Cardiac muscle cell (in vitro differentiated cells and primary cell): Measurements from ENCODE around the gene ASB4. TPM values are rescaled to one million over a fixed set of nuclear protein-coding genes. Genes with fewer than 3 reads are reported as not detected.
A peak's percentile ranks its signal among the peaks of the same experiment; 100 is the strongest.

Source experiments
- DNase-seq, 2 donors: peaks; one replicate each; pipeline versions ENCODE4 v3.0.0 to v3.0.0-alpha.2; 2010 to 2017; ENCODE audit warnings: low read depth in 1 of 2, low spot score in 1 of 2
- H3K27ac ChIP-seq: fragments of 200-600 bp; sonication (generic); 2 replicates; pipeline ENCODE4 v1.5.1; 2016
- H3K27me3 ChIP-seq: fragments of 200-600 bp; sonication (generic); 2 replicates; pipeline ENCODE4 v1.6.0; 2016; ENCODE audit warnings: control low read depth
- H3K36me3 ChIP-seq: fragments of 200-600 bp; sonication (generic); 2 replicates; pipeline ENCODE4 v1.5.1; 2016; ENCODE audit warnings: control low read depth
- H3K4me1 ChIP-seq: fragments of 200-600 bp; sonication (generic); 2 replicates; pipeline ENCODE4 v1.8.1; 2017; ENCODE audit warnings: low read depth, mild to moderate bottlenecking, mixed run types
- H3K4me3 ChIP-seq: fragments of 200-600 bp; sonication (generic); 2 replicates; pipeline ENCODE4 v1.5.1; 2016; ENCODE audit warnings: mild to moderate bottlenecking
- H3K9me3 ChIP-seq: fragments of 200-600 bp; sonication (generic); 2 replicates; pipeline ENCODE4 v1.5.1; 2017; ENCODE audit warnings: low read depth, mild to moderate bottlenecking, control low read depth
- CTCF ChIP-seq: IDR thresholded peaks from 2 replicates; pipeline ENCODE4 v1.5.1; 2012; ENCODE audit warnings: low read depth, mild to moderate bottlenecking, low read length
- polyA plus RNA-seq: library from polyadenylated mRNA; unstranded; fragments of >200 nt; fragmentation: Nextera tagmentation; extraction: Ambion mirVana; gene quantifications from 2 replicates; pipeline ENCODE4 v1.2.1, GENCODE V29; 2016
- total RNA-seq: library from RNA; depleted of rRNA; stranded (reverse); fragments of >200 nt; gene quantifications from 2 replicates; pipeline ENCODE4 v1.2.3, GENCODE V29; 2016

The ASB4 gene
- total and polyA plus RNA-seq, 2 experiments from 2014 or later: 0.13 TPM; not detected in 1

- H3K27me3 ChIP-seq: no peaks in the 10 kb centered on the region
- TF ChIP-seq CTCF: no peak
- no peak overlapping the region for H3K4me3 ChIP-seq
- H3K4me1 ChIP-seq: no peaks in the 10 kb centered on the region
- no peak for DNase-seq
- H3K27ac ChIP-seq: no peak overlapping the region
- no peaks in the 10 kb centered on the region for H3K36me3 ChIP-seq
- no peaks in the 10 kb centered on the region for H3K9me3 ChIP-seq
Observed at GRCh38 chr7:95469848-95470247, 15.9 kb upstream of the ASB4 start.

GRCh38 chr7:95470452-95470851, 15.3 kb upstream of the ASB4 start:
- no peak overlapping the region for H3K4me3 ChIP-seq
- TF ChIP-seq CTCF: no peak
- H3K27me3 ChIP-seq: no peaks in the 10 kb centered on the region
- no peak overlapping the region for H3K27ac ChIP-seq
- no peaks in the 10 kb centered on the region for H3K36me3 ChIP-seq
- no peaks in the 10 kb centered on the region for H3K4me1 ChIP-seq
- H3K9me3 ChIP-seq: no peaks in the 10 kb centered on the region
- peak in 1 of 2 donors; percentile 83 for DNase-seq

GRCh38 chr7:95471071-95471470, 14.7 kb upstream of the ASB4 start:
- Histone ChIP-seq H3K36me3 (no peaks in the 10 kb centered on the region), H3K4me1 (no peaks in the 10 kb centered on the region), H3K4me3 (no peak overlapping the region), H3K27ac (no peak overlapping the region), H3K27me3 (no peaks in the 10 kb centered on the region), H3K9me3 (no peaks in the 10 kb centered on the region)
- DNase-seq: no peak
- no peak for TF ChIP-seq CTCF

- H3K4me3 ChIP-seq: no peak overlapping the region
Observed at GRCh38 chr7:95472581-95473161, 13.1 kb upstream of the ASB4 start.

GRCh38 chr7:95473276-95473985, 12.3 kb upstream of the ASB4 start:
- TF ChIP-seq CTCF: no peak
- Histone ChIP-seq H3K27ac (no peak overlapping the region), H3K4me3 (no peak overlapping the region), H3K36me3 (no peaks in the 10 kb centered on the region), H3K27me3 (no peaks in the 10 kb centered on the region), H3K4me1 (peaks cover 7% of the 10 kb centered on the region), H3K9me3 (no peaks in the 10 kb centered on the region)
- DNase-seq: no peak

More at GRCh38 chr7:95472581-95473161, 13.1 kb upstream of the ASB4 start:
- no peak for TF ChIP-seq CTCF
- peak in 1 of 2 donors; percentile 62 for DNase-seq
- H3K27me3 ChIP-seq: no peaks in the 10 kb centered on the region
- no peaks in the 10 kb centered on the region for H3K36me3 ChIP-seq
- peaks cover 7% of the 10 kb centered on the region for H3K4me1 ChIP-seq
- H3K27ac ChIP-seq: no peak overlapping the region
- no peaks in the 10 kb centered on the region for H3K9me3 ChIP-seq
